Type B pancreatic cell (in vitro differentiated cells): ENCODE measurements around the gene ACP6. TPM values are rescaled to one million over a fixed set of nuclear protein-coding genes. Genes with fewer than 3 reads are reported as not detected.

Source experiments
- DNase-seq: peaks from one replicate; pipeline ENCODE4 v3.0.0; 2021; ENCODE audit warnings: mixed read lengths; ENCODE audit not compliant: unreplicated experiment; ENCODE audit errors: extremely low spot score
- H3K27ac Mint-ChIP-seq: 2 replicates; pipeline ENCODE4 v1.8.0; 2021; ENCODE audit warnings: mild to moderate bottlenecking, mixed read lengths
- H3K27me3 Mint-ChIP-seq: 2 replicates; pipeline ENCODE4 v1.8.0; 2021; ENCODE audit warnings: mixed read lengths
- H3K36me3 Mint-ChIP-seq: 2 replicates; pipeline ENCODE4 v1.8.0; 2021; ENCODE audit warnings: mixed read lengths
- H3K4me1 Mint-ChIP-seq: one replicate; pipeline ENCODE4 v1.8.0; 2021; ENCODE audit warnings: mixed read lengths; ENCODE audit not compliant: unreplicated experiment
- H3K4me3 Mint-ChIP-seq: 2 replicates; pipeline ENCODE4 v1.8.0; 2021; ENCODE audit warnings: mild to moderate bottlenecking, mixed read lengths
- H3K9me3 Mint-ChIP-seq: 2 replicates; pipeline ENCODE4 v1.8.0; 2021; ENCODE audit warnings: mixed read lengths
- CTCF ChIP-seq: fragments of 200-600 bp; sonication (generic); conservative IDR thresholded peaks from 2 replicates; pipeline ENCODE4 v1.5.0; 2021; ENCODE audit warnings: antibody characterized with exemption, mild to moderate bottlenecking
- total RNA-seq: library from RNA; stranded (reverse); gene quantifications from 2 replicates; pipeline ENCODE4 v1.2.1, GENCODE V29; 2021; ENCODE audit warnings: low replicate concordance

The ACP6 gene
- total RNA-seq, 1 donor from 2014 or later: 28.8 TPM

GRCh38 chr1:147647796-147648633, 22.3 kb downstream of the ACP6 start:
- no peak overlapping the region for H3K4me3 Mint-ChIP-seq
- H3K36me3 Mint-ChIP-seq: peaks cover 26% of the 10 kb centered on the region
- DNase-seq: no peak
- no peak for TF ChIP-seq CTCF
- H3K9me3 Mint-ChIP-seq: no peaks in the 10 kb centered on the region
- H3K4me1 Mint-ChIP-seq: no peaks in the 10 kb centered on the region
- no peaks in the 10 kb centered on the region for H3K27me3 Mint-ChIP-seq
- H3K27ac Mint-ChIP-seq: no peak overlapping the region

- DNase-seq: no peak
- Mint-ChIP-seq H3K36me3 (peaks cover 30% of the 10 kb centered on the region), H3K9me3 (no peaks in the 10 kb centered on the region), H3K27ac (no peak overlapping the region), H3K4me1 (peaks cover 9% of the 10 kb centered on the region), H3K4me3 (no peak overlapping the region), H3K27me3 (no peaks in the 10 kb centered on the region)
- no peak for TF ChIP-seq CTCF
Measured at GRCh38 chr1:147643974-147644373, 26.4 kb downstream of the ACP6 start.

- peaks cover 9% of the 10 kb centered on the region for H3K4me1 Mint-ChIP-seq
- no peak for DNase-seq
- no peak overlapping the region for H3K27ac Mint-ChIP-seq
- H3K27me3 Mint-ChIP-seq: no peaks in the 10 kb centered on the region
- peaks cover 29% of the 10 kb centered on the region for H3K36me3 Mint-ChIP-seq
- no peaks in the 10 kb centered on the region for H3K9me3 Mint-ChIP-seq
- H3K4me3 Mint-ChIP-seq: no peak overlapping the region
- TF ChIP-seq CTCF: peak; percentile 84
Measured at GRCh38 chr1:147641695-147642592, 28.4 kb downstream of the ACP6 start.

- Mint-ChIP-seq H3K9me3 (no peaks in the 10 kb centered on the region), H3K4me3 (no peak overlapping the region), H3K27ac (no peak overlapping the region), H3K36me3 (peaks cover 25% of the 10 kb centered on the region), H3K27me3 (no peaks in the 10 kb centered on the region), H3K4me1 (peaks cover 9% of the 10 kb centered on the region)
- TF ChIP-seq CTCF: no peak
- DNase-seq: no peak
Measured at GRCh38 chr1:147641291-147641690, 29.0 kb downstream of the ACP6 start.

- peaks cover 25% of the 10 kb centered on the region for H3K36me3 Mint-ChIP-seq
- DNase-seq: no peak
Measured at GRCh38 chr1:147640553-147641165, 29.7 kb downstream of the ACP6 start.

More at GRCh38 chr1:147640553-147641165, 29.7 kb downstream of the ACP6 start:
- Mint-ChIP-seq H3K4me1 (peaks cover 9% of the 10 kb centered on the region), H3K4me3 (no peak overlapping the region), H3K9me3 (no peaks in the 10 kb centered on the region), H3K27ac (no peak overlapping the region), H3K27me3 (no peaks in the 10 kb centered on the region)
- TF ChIP-seq CTCF: peak; percentile 86
